ENCODE data around the gene GPR162.

Gene GPR162, protein sequence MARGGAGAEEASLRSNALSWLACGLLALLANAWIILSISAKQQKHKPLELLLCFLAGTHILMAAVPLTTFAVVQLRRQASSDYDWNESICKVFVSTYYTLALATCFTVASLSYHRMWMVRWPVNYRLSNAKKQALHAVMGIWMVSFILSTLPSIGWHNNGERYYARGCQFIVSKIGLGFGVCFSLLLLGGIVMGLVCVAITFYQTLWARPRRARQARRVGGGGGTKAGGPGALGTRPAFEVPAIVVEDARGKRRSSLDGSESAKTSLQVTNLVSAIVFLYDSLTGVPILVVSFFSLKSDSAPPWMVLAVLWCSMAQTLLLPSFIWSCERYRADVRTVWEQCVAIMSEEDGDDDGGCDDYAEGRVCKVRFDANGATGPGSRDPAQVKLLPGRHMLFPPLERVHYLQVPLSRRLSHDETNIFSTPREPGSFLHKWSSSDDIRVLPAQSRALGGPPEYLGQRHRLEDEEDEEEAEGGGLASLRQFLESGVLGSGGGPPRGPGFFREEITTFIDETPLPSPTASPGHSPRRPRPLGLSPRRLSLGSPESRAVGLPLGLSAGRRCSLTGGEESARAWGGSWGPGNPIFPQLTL

DNA sequence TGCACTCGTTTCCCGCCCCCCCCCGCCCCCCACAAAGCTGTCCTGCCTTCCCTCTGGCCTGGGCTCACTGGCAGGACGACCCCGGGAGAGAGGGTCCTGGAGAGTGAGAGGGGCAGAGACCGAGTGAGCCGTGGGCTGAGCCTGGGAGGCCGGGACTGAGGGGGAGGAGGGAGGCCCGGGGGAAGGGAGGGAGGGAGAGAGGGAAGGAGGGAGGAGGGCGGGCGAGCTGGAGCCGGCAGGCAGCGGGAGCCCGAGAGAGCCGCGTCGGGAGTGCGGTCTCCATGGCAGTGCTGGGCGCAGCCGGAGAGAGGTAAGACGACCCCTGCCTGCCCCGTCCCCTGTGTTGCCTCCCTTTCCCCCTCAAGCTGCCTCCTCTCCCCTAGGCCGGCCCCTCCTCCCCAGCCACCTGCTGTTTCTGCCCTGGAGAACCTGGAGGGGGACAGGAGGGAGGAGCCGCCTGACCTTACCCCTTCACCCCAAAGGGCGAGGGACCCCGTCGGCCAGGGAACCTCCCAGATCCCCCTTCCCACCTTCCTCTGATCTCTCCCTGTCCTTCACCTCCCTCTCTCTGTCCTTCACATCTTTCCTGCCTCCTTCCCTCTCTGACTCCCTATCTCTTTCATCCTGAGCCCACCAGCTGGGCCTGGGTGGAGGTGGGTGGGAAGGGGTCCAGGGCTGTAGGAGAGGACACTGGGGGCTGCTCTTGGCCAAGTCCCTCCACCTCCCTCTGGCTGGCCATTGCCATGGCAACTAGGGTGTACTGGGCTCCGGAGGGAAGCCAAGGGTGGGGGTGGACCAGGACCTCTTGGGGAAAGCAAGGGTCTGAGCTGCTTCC, at the start of gene GPR162:
GPR162 (plus strand) TSS at position 231 of the 835 bp plus-strand sequence. CDS start 2,078 bp downstream, outside the sequence.
- TF ChIP-seq TAF1 (IDR thresholded peaks at IDR 0.05; ENCODE audit: low read depth), result no peak
- no peak for TF ChIP-seq EP300 (IDR thresholded peaks at IDR 0.05; ENCODE audit: borderline replicate concordance)
- TF ChIP-seq, protein P1, sequence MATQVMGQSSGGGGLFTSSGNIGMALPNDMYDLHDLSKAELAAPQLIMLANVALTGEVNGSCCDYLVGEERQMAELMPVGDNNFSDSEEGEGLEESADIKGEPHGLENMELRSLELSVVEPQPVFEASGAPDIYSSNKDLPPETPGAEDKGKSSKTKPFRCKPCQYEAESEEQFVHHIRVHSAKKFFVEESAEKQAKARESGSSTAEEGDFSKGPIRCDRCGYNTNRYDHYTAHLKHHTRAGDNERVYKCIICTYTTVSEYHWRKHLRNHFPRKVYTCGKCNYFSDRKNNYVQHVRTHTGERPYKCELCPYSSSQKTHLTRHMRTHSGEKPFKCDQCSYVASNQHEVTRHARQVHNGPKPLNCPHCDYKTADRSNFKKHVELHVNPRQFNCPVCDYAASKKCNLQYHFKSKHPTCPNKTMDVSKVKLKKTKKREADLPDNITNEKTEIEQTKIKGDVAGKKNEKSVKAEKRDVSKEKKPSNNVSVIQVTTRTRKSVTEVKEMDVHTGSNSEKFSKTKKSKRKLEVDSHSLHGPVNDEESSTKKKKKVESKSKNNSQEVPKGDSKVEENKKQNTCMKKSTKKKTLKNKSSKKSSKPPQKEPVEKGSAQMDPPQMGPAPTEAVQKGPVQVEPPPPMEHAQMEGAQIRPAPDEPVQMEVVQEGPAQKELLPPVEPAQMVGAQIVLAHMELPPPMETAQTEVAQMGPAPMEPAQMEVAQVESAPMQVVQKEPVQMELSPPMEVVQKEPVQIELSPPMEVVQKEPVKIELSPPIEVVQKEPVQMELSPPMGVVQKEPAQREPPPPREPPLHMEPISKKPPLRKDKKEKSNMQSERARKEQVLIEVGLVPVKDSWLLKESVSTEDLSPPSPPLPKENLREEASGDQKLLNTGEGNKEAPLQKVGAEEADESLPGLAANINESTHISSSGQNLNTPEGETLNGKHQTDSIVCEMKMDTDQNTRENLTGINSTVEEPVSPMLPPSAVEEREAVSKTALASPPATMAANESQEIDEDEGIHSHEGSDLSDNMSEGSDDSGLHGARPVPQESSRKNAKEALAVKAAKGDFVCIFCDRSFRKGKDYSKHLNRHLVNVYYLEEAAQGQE (IDR thresholded peaks at IDR 0.05; ENCODE audit: low read depth), result no peak
- TF ChIP-seq, protein P2, sequence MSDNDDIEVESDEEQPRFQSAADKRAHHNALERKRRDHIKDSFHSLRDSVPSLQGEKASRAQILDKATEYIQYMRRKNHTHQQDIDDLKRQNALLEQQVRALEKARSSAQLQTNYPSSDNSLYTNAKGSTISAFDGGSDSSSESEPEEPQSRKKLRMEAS (IDR thresholded peaks at IDR 0.05), result no peak
- TF ChIP-seq ZBTB7A (IDR thresholded peaks at IDR 0.05; ENCODE audit: low read depth), result peak; percentile 64

DNA sequence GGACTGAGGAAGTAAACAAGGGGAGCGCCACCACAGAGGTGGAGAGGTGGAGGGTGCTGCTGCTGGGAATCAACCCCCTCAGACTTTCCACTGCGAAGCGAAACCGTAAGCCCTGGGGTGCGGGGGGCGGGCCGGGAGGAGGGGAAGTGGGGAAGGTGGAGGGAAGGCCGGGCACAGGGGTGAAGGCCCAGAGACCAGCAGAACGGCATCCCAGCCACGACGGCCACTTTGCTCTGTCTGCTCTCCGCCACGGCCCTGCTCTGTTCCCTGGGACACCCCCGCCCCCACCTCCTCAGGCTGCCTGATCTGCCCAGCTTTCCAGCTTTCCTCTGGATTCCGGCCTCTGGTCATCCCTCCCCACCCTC, 49.3 kb upstream of the GPR162 start, which contains the start of gene LAG3:
LAG3 (plus strand) TSS at position 190 of the 365 bp plus-strand sequence. CDS start 333 bp downstream, outside the sequence.
- TF ChIP-seq, protein P2 (IDR thresholded peaks at IDR 0.05), result no peak
- TF ChIP-seq TCF12 (IDR thresholded peaks at IDR 0.05; ENCODE audit: low read depth) (no peak), TAF1 (IDR thresholded peaks at IDR 0.05; ENCODE audit: low read depth) (no peak), FOXM1 (IDR thresholded peaks at IDR 0.05; ENCODE audit: borderline replicate concordance, low read depth) (no peak), NFIC (IDR thresholded peaks at IDR 0.05) (no peak), RAD21 (IDR thresholded peaks at IDR 0.05; ENCODE audit: low read depth) (no peak), TEAD4 (IDR thresholded peaks at IDR 0.05) (no peak), ZBTB7A (IDR thresholded peaks at IDR 0.05; ENCODE audit: low read depth) (no peak)
- TF ChIP-seq, protein P1 (IDR thresholded peaks at IDR 0.05; ENCODE audit: low read depth), result no peak
- TF ChIP-seq, protein P3, sequence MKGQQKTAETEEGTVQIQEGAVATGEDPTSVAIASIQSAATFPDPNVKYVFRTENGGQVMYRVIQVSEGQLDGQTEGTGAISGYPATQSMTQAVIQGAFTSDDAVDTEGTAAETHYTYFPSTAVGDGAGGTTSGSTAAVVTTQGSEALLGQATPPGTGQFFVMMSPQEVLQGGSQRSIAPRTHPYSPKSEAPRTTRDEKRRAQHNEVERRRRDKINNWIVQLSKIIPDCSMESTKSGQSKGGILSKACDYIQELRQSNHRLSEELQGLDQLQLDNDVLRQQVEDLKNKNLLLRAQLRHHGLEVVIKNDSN (IDR thresholded peaks at IDR 0.05), result no peak

DNA sequence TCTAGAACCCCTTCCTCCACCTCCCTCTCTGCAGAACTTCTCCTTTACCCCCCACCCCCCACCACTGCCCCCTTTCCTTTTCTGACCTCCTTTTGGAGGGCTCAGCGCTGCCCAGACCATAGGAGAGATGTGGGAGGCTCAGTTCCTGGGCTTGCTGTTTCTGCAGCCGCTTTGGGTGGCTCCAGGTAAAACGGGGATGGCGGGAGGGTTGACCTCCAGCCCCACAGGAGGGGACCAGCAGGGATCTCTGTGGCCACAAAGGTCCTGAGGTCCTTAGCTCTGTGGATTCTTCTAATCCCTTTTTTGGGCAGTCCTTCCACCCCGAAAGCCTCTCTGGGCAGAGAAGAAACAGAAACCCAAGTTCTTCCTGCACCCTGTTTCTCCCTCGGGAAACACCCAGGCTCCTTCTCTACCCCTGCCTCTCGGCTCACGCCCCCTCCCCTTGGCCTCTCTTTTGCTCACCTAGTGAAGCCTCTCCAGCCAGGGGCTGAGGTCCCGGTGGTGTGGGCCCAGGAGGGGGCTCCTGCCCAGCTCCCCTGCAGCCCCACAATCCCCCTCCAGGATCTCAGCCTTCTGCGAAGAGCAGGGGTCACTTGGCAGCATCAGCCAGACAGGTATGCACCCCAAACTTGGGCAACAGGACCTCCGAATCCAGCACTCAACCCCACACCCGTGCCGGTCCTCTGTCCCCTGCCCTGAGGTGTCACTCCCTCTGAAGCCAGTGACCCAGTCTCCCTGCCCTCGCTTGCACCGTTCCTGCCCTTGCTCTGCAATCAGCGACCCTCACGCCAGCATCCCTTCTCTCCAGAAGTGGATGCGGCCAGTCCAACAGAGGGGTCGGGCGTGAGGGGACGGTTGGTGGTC, 48.7 kb upstream of the GPR162 start:
- TF ChIP-seq RAD21 (IDR thresholded peaks at IDR 0.05; ENCODE audit: low read depth) (no peak), TCF12 (IDR thresholded peaks at IDR 0.05; ENCODE audit: low read depth) (no peak), TAF1 (IDR thresholded peaks at IDR 0.05; ENCODE audit: low read depth) (no peak), CREB1 (IDR thresholded peaks at IDR 0.05; ENCODE audit: low read depth) (no peak), YY1 (IDR thresholded peaks at IDR 0.05; ENCODE audit: low read depth) (no peak), CEBPB (IDR thresholded peaks at IDR 0.05) (no peak), ZBTB7A (IDR thresholded peaks at IDR 0.05; ENCODE audit: low read depth) (no peak), NFIC (IDR thresholded peaks at IDR 0.05) (no peak)
- TF ChIP-seq, protein P3 (IDR thresholded peaks at IDR 0.05), result no peak
- TF ChIP-seq, protein P2 (IDR thresholded peaks at IDR 0.05), result no peak
- TF ChIP-seq, protein P1 (IDR thresholded peaks at IDR 0.05; ENCODE audit: low read depth), result no peak
